OCI-M2 (cell line): Measurements from ENCODE around the gene CAPZA1.

Source experiments
- DNase-seq: peaks from one replicate; lab custom pipeline; 2025; ENCODE audit not compliant: unreplicated experiment; lab: John Stamatoyannopoulos, UW

Gene CAPZA1

DNA sequence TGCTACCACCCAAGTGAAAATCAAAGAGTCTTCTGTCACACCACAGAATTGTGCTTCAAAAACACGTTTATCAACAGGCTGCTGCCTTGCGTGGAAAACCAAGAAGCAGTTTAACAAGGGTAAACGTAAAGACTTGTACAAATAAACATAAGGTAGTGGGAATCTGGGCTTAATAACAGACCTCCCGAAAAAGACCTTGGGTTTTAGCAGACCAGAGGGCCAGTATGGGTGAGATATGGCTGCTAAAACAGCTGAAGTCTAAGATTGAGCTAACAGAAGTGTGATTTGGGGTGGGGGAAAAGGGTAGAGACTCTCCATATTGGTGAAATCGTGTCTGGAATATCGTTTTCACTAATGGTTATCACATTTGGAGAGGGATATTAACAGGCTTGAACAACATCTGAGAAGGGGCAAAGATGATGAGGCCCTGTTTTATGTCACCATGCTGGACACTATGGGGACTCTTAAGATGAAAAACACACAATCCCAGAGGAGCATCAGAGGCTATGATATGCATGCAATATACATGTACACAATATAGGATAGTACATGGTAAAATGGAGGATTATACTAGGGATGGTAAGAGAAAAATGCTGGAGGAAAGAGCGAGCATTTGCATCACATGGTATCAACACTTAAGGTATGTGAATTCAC lies 56.2 kb downstream of the CAPZA1 start:
- no peak for DNase-seq

GRCh38 chr1:112676543-112676942 lies 56.9 kb downstream of the CAPZA1 start:
- DNase-seq = no peak

GRCh38 chr1:112677501-112677900 lies 57.9 kb downstream of the CAPZA1 start:
- DNase-seq = no peak

DNA sequence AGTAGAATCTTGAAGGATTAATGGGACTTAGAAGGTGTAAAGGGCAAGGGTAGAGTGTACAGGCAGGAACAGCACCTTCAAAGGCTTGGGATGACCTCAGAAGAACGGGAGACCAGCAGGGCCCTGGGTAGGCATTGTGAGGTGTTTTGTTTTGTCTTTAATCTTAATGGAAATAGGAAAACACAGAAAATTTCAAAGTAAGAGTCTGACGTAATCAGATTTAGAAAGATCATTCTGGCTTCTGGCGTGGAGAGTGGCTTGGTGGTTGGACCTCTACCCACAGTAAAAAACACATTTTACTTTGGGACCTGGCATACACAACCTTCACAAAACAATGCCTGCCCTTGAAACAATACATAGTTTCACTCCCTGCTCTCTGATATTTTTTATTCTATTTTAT lies 59.0 kb downstream of the CAPZA1 start:
- no peak for DNase-seq

DNA sequence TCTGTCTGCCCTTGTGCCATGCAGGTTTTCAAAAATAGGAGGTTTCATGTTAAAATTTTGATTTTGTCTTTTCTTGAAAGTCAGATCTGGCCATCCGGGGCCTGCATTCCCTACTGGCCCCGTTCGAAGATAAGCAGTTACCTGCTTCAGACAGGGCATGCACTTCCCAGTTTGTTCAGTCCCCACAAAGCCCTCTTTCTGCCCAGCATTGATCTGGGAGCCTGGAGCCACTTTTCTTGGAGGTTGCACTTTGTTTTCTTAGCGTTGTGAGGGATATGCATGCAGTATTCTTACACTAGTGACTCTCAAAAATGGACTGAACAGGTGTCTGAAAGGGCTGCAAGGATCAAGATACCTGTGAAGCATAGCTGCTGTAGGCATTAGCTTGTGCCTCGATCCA lies 66.3 kb downstream of the CAPZA1 start:
- no peak for DNase-seq

DNA sequence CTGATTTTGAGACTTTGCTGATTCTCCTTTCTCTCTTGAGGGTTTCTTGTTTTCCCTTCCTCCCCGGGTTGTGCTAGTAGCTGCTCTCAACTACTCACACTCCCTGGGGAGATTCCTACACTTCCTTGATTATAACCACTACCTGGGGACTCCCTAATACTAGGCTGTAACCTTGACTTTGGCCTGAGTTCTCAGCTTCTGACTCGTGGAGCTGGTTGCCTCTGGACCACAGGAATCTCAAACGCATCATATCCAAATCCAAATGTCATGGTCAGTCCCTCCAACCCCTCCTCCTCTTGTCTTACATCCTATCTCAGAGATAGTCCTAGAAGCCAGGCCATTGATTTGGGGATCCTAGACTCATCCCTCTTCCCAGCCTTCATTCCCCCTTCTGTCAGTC lies 66.8 kb downstream of the CAPZA1 start:
- DNase-seq = no peak

DNA sequence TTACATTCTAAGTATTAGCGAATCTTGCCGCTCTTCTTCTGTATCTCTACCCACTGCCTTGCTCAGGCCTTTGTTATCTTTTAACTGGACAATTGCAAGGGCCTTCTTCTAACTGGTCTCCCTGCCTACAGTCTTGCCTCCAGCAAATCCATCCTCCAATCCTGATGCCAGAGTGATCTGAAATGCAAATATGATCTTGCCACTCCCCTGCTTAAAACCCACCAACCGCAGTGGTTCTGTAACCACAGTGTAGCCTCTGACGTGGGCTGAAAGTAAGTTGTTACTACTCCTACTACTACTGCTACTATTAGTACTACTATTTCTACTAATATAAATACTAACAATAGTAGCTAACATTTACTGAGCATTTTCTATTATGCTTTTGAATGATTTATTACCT lies 67.2 kb downstream of the CAPZA1 start:
- no peak for DNase-seq

GRCh38 chr1:112687361-112687760 lies 67.7 kb downstream of the CAPZA1 start:
- DNase-seq = no peak

GRCh38 chr1:112687785-112688496 lies 68.3 kb downstream of the CAPZA1 start:
- DNase-seq = no peak

GRCh38 chr1:112688781-112689193 lies 69.2 kb downstream of the CAPZA1 start:
- DNase-seq = no peak

GRCh38 chr1:112689196-112689841 lies 69.7 kb downstream of the CAPZA1 start:
- no peak for DNase-seq

- DNase-seq = no peak
Observed at GRCh38 chr1:112689842-112690237, 70.2 kb downstream of the CAPZA1 start.

- no peak for DNase-seq
Observed at GRCh38 chr1:112692681-112693080, 73.0 kb downstream of the CAPZA1 start.

DNA sequence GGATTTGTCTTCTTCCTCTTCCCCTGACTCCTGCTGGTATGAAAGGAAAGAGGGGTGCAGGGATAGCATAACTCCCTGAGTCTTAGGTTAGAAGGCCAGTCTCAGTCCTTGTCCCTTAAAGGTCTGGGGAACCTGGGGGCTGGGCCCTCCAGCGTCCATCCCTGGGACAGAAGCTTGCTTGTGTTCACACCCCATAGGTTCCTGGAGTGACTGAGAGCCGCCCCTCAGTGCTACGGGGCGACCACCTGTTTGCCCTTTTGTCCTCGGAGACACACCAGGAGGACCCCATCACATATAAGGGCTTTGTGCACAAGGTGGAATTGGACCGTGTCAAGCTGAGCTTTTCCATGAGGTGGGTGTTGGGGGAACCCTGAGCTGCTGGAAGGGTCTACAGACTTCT lies 74.2 kb downstream of the CAPZA1 start:
- no peak for DNase-seq

DNA sequence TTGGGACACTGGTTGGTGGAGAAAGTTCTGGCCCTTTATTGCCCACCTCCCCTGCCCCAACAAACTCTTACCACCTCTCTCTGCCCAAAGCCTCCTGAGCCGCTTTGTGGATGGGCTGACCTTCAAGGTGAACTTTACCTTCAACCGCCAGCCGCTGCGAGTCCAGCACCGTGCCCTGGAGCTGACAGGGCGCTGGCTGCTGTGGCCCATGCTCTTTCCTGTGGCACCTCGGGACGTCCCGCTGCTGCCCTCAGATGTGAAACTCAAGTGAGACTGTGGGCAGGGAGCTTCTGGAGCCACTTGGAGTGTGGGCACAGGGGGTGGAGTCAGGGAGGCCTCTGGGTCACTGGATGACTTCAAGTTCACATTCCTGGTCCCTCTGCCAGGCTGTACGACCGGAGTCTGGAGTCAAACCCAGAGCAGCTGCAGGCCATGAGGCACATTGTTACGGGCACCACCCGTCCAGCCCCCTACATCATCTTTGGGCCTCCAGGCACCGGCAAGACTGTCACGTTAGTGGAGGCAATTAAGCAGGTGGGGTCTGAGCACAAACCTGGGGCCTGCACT lies 74.8 kb downstream of the CAPZA1 start:
- no peak for DNase-seq

GRCh38 chr1:112695276-112695675 lies 75.6 kb downstream of the CAPZA1 start:
- no peak for DNase-seq

DNA sequence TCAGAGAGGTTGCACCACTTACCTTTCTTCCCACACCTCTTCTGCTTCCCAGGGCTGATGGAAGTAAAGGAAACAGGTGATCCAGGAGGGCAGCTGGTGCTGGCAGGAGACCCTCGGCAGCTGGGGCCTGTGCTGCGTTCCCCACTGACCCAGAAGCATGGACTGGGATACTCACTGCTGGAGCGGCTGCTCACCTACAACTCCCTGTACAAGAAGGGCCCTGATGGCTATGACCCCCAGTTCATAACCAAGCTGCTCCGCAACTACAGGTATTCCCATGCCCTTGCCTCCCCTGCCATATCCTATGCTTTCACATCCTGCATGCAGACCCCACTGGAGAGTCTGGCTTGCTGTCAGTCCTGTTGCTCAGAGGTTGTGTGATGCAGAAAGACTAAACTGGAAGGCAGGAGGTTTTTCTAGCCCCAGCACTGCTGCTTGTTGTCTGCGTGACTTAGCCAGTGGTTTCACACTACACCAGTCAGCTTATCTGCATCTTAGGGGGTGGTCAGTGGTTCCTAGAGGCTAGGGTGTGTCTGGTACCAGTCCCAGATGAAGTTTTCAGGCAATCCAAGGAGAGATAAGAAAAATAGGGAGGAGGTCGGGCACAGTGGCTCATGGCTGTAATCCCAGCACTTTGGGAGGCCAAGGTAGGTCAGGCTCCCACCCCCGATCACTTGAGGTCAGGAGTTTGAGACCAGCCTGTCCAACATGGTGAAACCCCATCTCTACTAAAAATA lies 77.1 kb downstream of the CAPZA1 start:
- DNase-seq = no peak

DNA sequence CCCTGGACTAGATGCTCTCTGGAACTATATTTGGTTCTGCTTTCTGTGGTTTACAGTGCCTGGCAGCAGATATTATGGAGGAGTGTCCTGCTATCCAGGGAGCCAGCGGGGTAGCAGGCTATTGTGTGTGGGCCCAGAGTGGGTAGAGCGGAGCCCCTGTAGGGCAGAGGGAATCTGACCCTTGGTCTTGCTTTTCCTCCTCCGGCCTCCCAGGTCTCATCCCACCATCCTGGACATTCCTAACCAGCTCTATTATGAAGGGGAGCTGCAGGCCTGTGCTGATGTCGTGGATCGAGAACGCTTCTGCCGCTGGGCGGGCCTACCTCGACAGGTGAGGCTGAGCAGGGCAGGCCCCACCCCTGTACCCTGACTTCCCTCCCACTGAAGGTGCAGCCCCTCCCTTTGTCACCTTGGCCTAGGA lies 78.2 kb downstream of the CAPZA1 start:
- no peak for DNase-seq

- DNase-seq = no peak
Observed at GRCh38 chr1:112698366-112699310, 79.0 kb downstream of the CAPZA1 start.

DNA sequence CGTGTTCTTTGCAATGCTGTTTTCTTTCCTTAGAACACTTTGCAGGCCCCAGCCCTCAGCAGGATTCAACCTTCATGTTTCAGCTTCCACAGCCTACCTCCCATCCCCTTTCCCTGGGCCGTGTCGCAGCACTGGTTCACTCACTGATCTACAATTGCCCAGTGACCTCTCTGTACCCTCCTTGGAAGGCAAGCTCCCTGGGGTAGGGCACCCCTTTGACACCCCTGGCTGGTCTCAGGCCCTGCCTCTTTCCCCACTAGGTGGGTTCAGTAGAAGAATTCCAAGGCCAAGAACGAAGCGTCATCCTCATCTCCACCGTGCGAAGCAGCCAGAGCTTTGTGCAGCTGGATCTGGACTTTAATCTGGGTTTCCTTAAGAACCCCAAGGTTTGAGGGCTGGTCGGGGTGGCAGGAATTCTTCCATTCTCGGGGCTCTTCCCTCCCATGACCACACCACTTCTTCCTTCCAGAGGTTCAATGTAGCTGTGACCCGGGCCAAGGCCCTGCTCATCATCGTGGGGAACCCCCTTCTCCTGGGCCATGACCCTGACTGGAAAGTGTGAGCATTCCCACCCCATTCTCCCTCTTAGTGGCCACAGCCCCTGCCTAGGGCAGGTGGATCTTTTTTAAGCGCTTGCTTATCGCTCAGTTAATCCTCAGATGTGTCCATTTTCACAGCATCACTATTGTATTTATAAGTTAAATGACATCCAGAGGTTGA lies 80.0 kb downstream of the CAPZA1 start:
- DNase-seq = no peak
